C4-2B (cell line): ENCODE results near the gene CDCA7.
"Not testable (repeated sequence)": the region's sequence is repeated elsewhere in the genome, so short reads cannot be mapped to it uniquely, and the experiment has no call there.

ENCODE experiments used
- CTCF ChIP-seq: fragments of 450-650 bp; conservative IDR thresholded peaks from 2 replicates; pipeline ENCODE4 v1.5.1; 2017; ENCODE audit warnings: mild to moderate bottlenecking
- ZFX ChIP-seq: fragments of 450-650 bp; IDR thresholded peaks from 2 replicates; pipeline ENCODE4 v1.6.1; 2017

GRCh38 chr2:173333003-173333402 lies 21.7 kb upstream of the CDCA7 start:
- not testable (repeated sequence) for TF ChIP-seq ZFX, CTCF
